Vagina (tissue), 2 donors: Measurements from ENCODE around the gene RTP5. TPM values are rescaled to one million over a fixed set of nuclear protein-coding genes. Genes with fewer than 3 reads are reported as not detected.

Experiments
- DNase-seq, 2 donors: peaks; one replicate each; pipeline ENCODE4 v3.0.0-alpha.2; 2017; ENCODE audit errors: extremely low spot score in 2 of 2
- H3K27ac ChIP-seq: fragments of 200-600 bp; sonication (generic); one replicate; pipeline ENCODE4 v1.5.1; 2019
- H3K27me3 ChIP-seq: fragments of 200-600 bp; sonication (generic); one replicate; pipeline ENCODE4 v1.5.1; 2019
- H3K36me3 ChIP-seq, 2 donors: fragments of 200-600 bp; sonication (generic); one replicate each; pipeline ENCODE4 v1.5.1; 2017 to 2019
- H3K4me1 ChIP-seq: fragments of 200-600 bp; sonication (generic); one replicate; pipeline ENCODE4 v1.5.1; 2019
- H3K4me3 ChIP-seq, 2 donors: fragments of 200-600 bp; sonication (generic); 1 replicate in 1 of 2; 2 replicates in 1 of 2; pipeline ENCODE4 v1.5.1; 2016 to 2019
- H3K9me3 ChIP-seq: fragments of 200-600 bp; sonication (generic); one replicate; pipeline ENCODE4 v1.5.1; 2019
- CTCF ChIP-seq, 3 experiments: fragments of 450-650 bp in 2 of 3; fragments of 200-600 bp in 1 of 3; sonication (generic) in 1 of 3; IDR thresholded peaks; one replicate each; pipeline ENCODE4 v1.5.1; 2017 to 2019; ENCODE audit warnings: antibody characterized with exemption in 3 of 3, mild to moderate bottlenecking in 2 of 3, moderate library complexity in 2 of 3
- POLR2A ChIP-seq, 2 donors: fragments of 450-650 bp; IDR thresholded peaks; one replicate each; pipeline ENCODE4 v1.6.1; 2017; ENCODE audit warnings: antibody characterized with exemption in 2 of 2, mild to moderate bottlenecking in 2 of 2, moderate library complexity in 2 of 2
- POLR2AphosphoS5 ChIP-seq, 2 donors: sonication (generic); formaldehyde crosslinking; IDR thresholded peaks; one replicate each; pipeline ENCODE4 v1.9.0; 2017; ENCODE audit warnings: antibody characterized with exemption in 2 of 2, mild to moderate bottlenecking in 2 of 2, low read depth in 1 of 2; ENCODE audit not compliant: insufficient read depth in 1 of 2
- intact Hi-C: fragments of 100-400 bp; cut with DNase I; formaldehyde crosslinking; loops from one replicate; pipeline ENCODE4 v1.15.1; 2023
- total RNA-seq: library from RNA; depleted of rRNA; stranded (reverse); fragments of >200 nt; gene quantifications from one replicate; pipeline ENCODE4 v1.2.3, GENCODE V29; 2016

Gene RTP5
- total RNA-seq, 1 donor from 2014 or later, result not detected

DNA sequence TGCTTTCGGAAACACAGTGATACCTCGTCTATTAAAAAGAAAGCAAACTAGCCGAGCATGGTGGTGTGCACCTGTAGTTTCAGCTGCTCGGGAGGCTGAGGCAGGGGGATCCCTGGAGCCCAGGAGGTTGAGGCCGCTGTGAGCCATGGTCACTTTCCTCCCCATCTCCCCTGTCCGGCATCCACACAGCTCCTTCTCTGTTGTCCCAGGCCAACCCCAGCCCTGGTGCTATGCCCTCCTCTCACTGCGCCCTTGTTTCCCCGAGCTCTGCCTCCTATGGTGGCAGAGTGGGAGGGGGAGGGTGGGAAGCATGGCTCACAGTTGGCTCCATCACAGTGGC, 15.4 kb downstream of the RTP5 start:
- no peak overlapping the region for H3K27ac ChIP-seq
- intact Hi-C loops, result no loop called here
- no peaks in the 10 kb centered on the region for H3K36me3 ChIP-seq
- no peaks in the 10 kb centered on the region for H3K27me3 ChIP-seq
- no peaks in the 10 kb centered on the region for H3K9me3 ChIP-seq
- no peak overlapping the region for H3K4me3 ChIP-seq
- TF ChIP-seq POLR2AphosphoS5 (IDR thresholded peaks at IDR 0.05; ENCODE audit: insufficient read depth in 1 of 2, low read depth in 1 of 2) (no peak), POLR2A (IDR thresholded peaks at IDR 0.05) (no peak), CTCF (IDR thresholded peaks at IDR 0.05) (no peak)
- no peak for DNase-seq
- peaks cover 22% of the 10 kb centered on the region for H3K4me1 ChIP-seq

GRCh38 chr2:241885291-241885945, 15.9 kb downstream of the RTP5 start:
- Histone ChIP-seq H3K27ac (no peak overlapping the region), H3K9me3 (no peaks in the 10 kb centered on the region), H3K27me3 (no peaks in the 10 kb centered on the region), H3K4me1 (peaks cover 22% of the 10 kb centered on the region), H3K4me3 (no peak overlapping the region), H3K36me3 (no peaks in the 10 kb centered on the region)
- no peak for DNase-seq
- intact Hi-C loops, result no loop called here
- TF ChIP-seq POLR2AphosphoS5 (IDR thresholded peaks at IDR 0.05; ENCODE audit: insufficient read depth in 1 of 2, low read depth in 1 of 2) (no peak), POLR2A (IDR thresholded peaks at IDR 0.05) (no peak), CTCF (IDR thresholded peaks at IDR 0.05) (no peak)

DNA sequence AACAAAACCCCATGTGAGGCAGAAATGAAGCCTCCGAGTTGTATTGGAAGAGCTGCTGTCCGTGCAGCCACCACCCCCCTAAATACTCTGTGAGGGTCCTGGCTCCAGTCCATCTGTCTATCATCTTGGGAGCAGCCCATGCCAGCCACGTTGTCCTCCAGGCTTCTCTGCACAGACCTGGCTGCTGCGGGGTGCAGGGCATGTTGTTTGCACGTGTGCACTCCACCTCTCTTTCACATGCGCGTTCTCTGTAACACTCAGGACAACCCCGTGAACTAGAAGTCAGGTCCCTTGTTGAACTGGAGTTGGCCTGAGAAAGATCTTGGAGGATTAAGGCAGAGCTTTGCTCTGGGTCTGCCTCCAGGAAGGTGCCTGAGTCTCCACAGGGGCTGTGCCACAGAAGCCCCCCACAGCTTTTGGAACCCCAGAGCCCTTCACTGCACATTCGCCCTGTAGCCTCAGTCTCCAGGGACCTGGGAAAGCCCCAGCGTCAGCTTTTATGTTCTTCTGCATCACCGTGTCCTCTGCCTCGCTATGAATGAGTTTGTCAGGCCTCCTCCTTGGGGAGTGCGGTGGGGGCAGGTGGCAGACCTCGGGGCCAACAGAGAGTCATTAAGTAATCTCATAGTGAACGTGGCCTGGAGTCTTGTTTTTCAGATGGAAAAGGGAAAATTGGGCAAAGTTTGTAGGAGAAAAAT, 16.6 kb downstream of the RTP5 start:
- no peak overlapping the region for H3K4me3 ChIP-seq
- H3K36me3 ChIP-seq, result no peaks in the 10 kb centered on the region
- no peak for TF ChIP-seq CTCF (IDR thresholded peaks at IDR 0.05)
- no peak for TF ChIP-seq POLR2AphosphoS5 (IDR thresholded peaks at IDR 0.05; ENCODE audit: insufficient read depth in 1 of 2, low read depth in 1 of 2)
- TF ChIP-seq POLR2A (IDR thresholded peaks at IDR 0.05), result no peak
- H3K27me3 ChIP-seq, result no peaks in the 10 kb centered on the region
- no peaks in the 10 kb centered on the region for H3K9me3 ChIP-seq
- no peak overlapping the region for H3K27ac ChIP-seq
- intact Hi-C loops, result no loop called here
- H3K4me1 ChIP-seq, result peaks cover 16% of the 10 kb centered on the region
- no peak for DNase-seq

DNA sequence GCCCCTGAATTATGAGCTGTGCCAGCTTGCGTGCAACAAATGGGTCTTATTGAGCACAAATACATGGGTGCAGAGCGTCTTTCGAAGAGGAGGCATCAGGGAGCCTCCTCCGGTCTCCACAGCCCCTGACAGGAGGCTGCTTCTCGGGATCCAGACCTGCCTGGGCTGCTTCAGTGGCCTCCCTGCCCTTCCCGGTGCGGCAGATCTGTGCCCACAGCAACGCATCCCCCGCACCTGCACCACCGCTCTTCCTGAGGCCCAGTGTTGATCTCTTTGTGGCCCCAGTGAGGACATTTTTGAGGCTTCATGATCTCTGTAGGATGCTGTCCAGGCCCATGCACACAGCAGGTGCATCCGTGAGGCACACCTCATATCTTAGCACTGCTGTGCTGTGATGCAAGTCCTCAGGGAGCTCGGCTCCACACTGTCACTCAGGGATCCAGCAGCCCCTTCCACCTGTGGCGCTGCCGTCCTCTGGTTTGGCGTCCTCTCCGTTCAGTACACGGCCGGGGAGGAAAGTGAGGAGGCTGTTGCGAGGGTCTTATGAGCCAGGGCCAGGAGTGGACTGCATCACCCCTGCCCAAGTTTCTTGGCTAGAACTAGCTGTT, 17.4 kb downstream of the RTP5 start:
- peaks cover 16% of the 10 kb centered on the region for H3K4me1 ChIP-seq
- no peak for TF ChIP-seq POLR2A (IDR thresholded peaks at IDR 0.05)
- no peak for TF ChIP-seq CTCF (IDR thresholded peaks at IDR 0.05)
- TF ChIP-seq POLR2AphosphoS5 (IDR thresholded peaks at IDR 0.05; ENCODE audit: insufficient read depth in 1 of 2, low read depth in 1 of 2), result no peak
- no peaks in the 10 kb centered on the region for H3K36me3 ChIP-seq
- H3K27me3 ChIP-seq, result no peaks in the 10 kb centered on the region
- intact Hi-C loops, result no loop called here
- no peak overlapping the region for H3K27ac ChIP-seq
- H3K9me3 ChIP-seq, result no peaks in the 10 kb centered on the region
- DNase-seq, result no peak
- H3K4me3 ChIP-seq, result no peak overlapping the region
